Peyer's patch (tissue), 4 donors: ENCODE data around the gene RAD51.

Source experiments
- CTCF ChIP-seq, 6 experiments: fragments of 450-650 bp in 4 of 6; fragments of 200-600 bp in 2 of 6; sonication (generic) in 1 of 6; IDR thresholded peaks; one replicate each; pipeline ENCODE4 v1.5.1; 2017 to 2019; ENCODE audit warnings: antibody characterized with exemption in 6 of 6, mild to moderate bottlenecking in 3 of 6, moderate library complexity in 1 of 6
- POLR2A ChIP-seq, 2 donors: fragments of 450-650 bp; IDR thresholded peaks; one replicate each; pipeline ENCODE4 v1.5.1; 2017; ENCODE audit warnings: antibody characterized with exemption in 2 of 2, mild to moderate bottlenecking in 2 of 2, moderate library complexity in 2 of 2

GRCh38 chr15:40695469-40695890 lies 506 bp downstream of the RAD51 start:
- TF ChIP-seq CTCF (IDR thresholded peaks at IDR 0.05) = no peak
- TF ChIP-seq POLR2A (IDR thresholded peaks at IDR 0.05) = no peak
